Keratinocyte (primary cell): ENCODE data around the gene SHROOM3. TPM values are rescaled to one million over a fixed set of nuclear protein-coding genes. Genes with fewer than 3 reads are reported as not detected.

ENCODE experiments used
- DNase-seq: peaks from one replicate; pipeline ENCODE4 v3.0.0-alpha.2; 2011; ENCODE audit warnings: low read depth, missing footprints, low spot score
- FAIRE-seq: peaks from 2 replicates; lab custom pipeline; 2011; peaks lifted over from hg19 to GRCh38; lab: Jason Lieb, UNC
- H2AFZ ChIP-seq: 2 replicates; pipeline ENCODE4 v1.6.0; 2012; ENCODE audit warnings: low read length, control low read depth, inconsistent platforms; ENCODE audit not compliant: control insufficient read depth
- H3K27ac ChIP-seq: 2 replicates; pipeline ENCODE4 v1.5.1; 2011; ENCODE audit warnings: low read length; ENCODE audit not compliant: control insufficient read depth, insufficient read depth
- H3K27me3 ChIP-seq: 3 replicates; pipeline ENCODE4 v1.6.0; 2011; ENCODE audit warnings: low read length; ENCODE audit not compliant: control insufficient read depth, insufficient read depth; ENCODE audit errors: extremely low read depth
- H3K36me3 ChIP-seq, 2 experiments: 2 replicates in 1 of 2; 3 replicates in 1 of 2; pipeline ENCODE4 v1.5.1; 2011; ENCODE audit warnings: low read length in 2 of 2, mild to moderate bottlenecking in 1 of 2; ENCODE audit not compliant: control insufficient read depth in 2 of 2, insufficient read depth in 2 of 2; ENCODE audit errors: extremely low read depth in 1 of 2
- H3K4me1 ChIP-seq: 3 replicates; pipeline ENCODE4 v1.5.1; 2011; ENCODE audit warnings: low read length; ENCODE audit not compliant: control insufficient read depth, insufficient read depth; ENCODE audit errors: extremely low read depth
- H3K4me2 ChIP-seq: 3 replicates; pipeline ENCODE4 v1.6.0; 2011; ENCODE audit warnings: low read depth, low read length; ENCODE audit not compliant: control insufficient read depth, insufficient read depth; ENCODE audit errors: extremely low read depth
- H3K4me3 ChIP-seq, 3 experiments: fragments of 200-600 bp in 1 of 3; sonication (generic) in 1 of 3; 2 replicates in 2 of 3; 3 replicates in 1 of 3; pipeline ENCODE4 v1.5.1; 2011 to 2016; ENCODE audit warnings: low read length in 3 of 3, mild to moderate bottlenecking in 3 of 3, control low read depth in 2 of 3, inconsistent platforms in 1 of 3, low read depth in 1 of 3, mixed read lengths in 1 of 3, mixed run types in 1 of 3, moderate library complexity in 1 of 3; ENCODE audit not compliant: control insufficient read depth in 2 of 3, insufficient read depth in 2 of 3; ENCODE audit errors: extremely low read depth in 1 of 3
- H3K79me2 ChIP-seq: 2 replicates; pipeline ENCODE4 v1.6.0; 2012; ENCODE audit warnings: low read length; ENCODE audit not compliant: control insufficient read depth, insufficient read depth
- H3K9ac ChIP-seq: 3 replicates; pipeline ENCODE4 v1.6.0; 2011; ENCODE audit warnings: low read length; ENCODE audit not compliant: control insufficient read depth, insufficient read depth; ENCODE audit errors: extremely low read depth
- H3K9me1 ChIP-seq: 3 replicates; pipeline ENCODE4 v1.6.0; 2011; ENCODE audit warnings: low read length; ENCODE audit not compliant: control insufficient read depth, insufficient read depth; ENCODE audit errors: extremely low read depth
- H3K9me3 ChIP-seq: 2 replicates; pipeline ENCODE4 v1.5.1; 2012; ENCODE audit warnings: low read depth, low read length; ENCODE audit not compliant: control insufficient read depth
- H4K20me1 ChIP-seq: 3 replicates; pipeline ENCODE4 v1.6.0; 2011; ENCODE audit warnings: low read length; ENCODE audit not compliant: control insufficient read depth, insufficient read depth; ENCODE audit errors: extremely low read depth
- CTCF ChIP-seq, 3 experiments: IDR thresholded peaks in 1 of 3; conservative IDR thresholded peaks in 1 of 3; optimal IDR thresholded peaks in 1 of 3; 2 replicates in 2 of 3; 3 replicates in 1 of 3; pipeline versions ENCODE3 to v1.5.1; 2011; ENCODE audit warnings: low read length in 3 of 3, mild to moderate bottlenecking in 3 of 3, moderate library complexity in 2 of 3, control low read depth in 1 of 3, inconsistent platforms in 1 of 3; ENCODE audit not compliant: insufficient read depth in 2 of 3; ENCODE audit errors: extremely low read depth in 1 of 3
- EZH2 ChIP-seq: IDR thresholded peaks from one replicate; pipeline ENCODE4 v1.6.1; 2012; ENCODE audit warnings: inconsistent platforms, mild to moderate bottlenecking, low read length, moderate library complexity
- dilution Hi-C: fragments of 300-500 bp; cut with MboI; formaldehyde crosslinking; loops from one replicate; pipeline ENCODE4 v1.7.0; 2020; ENCODE audit warnings: low sequenced_read_pairs; ENCODE audit not compliant: extremely low pct_ligation_motif_present
- polyA plus RNA-seq, 5 experiments: library from polyadenylated mRNA; depleted of rRNA in 3 of 5; stranded (reverse) in 3 of 5; stranded (forward) in 1 of 5; unstranded in 1 of 5; fragments of >200 nt; gene quantifications; 1 replicate in 1 of 5; 2 replicates in 3 of 5; 3 replicates in 1 of 5; pipeline versions ENCODE4 v1.2.1 to v1.2.3, GENCODE V29; 2011 to 2012; ENCODE audit warnings: missing spikeins in 2 of 5, low read depth in 1 of 5, low replicate concordance in 1 of 5

SHROOM3 gene
- polyA plus RNA-seq, 1 donor (not counting 4 experiments of a cell fraction or from before 2014, with no cell fraction given) = 4.9 TPM

- peak overlapping the region; percentile 1 for H3K4me2 ChIP-seq
- H3K9me1 ChIP-seq = no peaks in the 10 kb centered on the region
- no peaks in the 10 kb centered on the region for H4K20me1 ChIP-seq
- H3K9ac ChIP-seq = no peak overlapping the region
- H3K27me3 ChIP-seq = no peaks in the 10 kb centered on the region
- H3K4me1 ChIP-seq = peaks cover 22% of the 10 kb centered on the region
- TF ChIP-seq EZH2 (no peak), CTCF (optimal IDR thresholded peaks at IDR 0.05 in 1 of 3, IDR thresholded peaks at IDR 0.05 in 1 of 3, conservative IDR thresholded peaks at IDR 0.05 in 1 of 3; ENCODE audit: extremely low read depth in 1 of 3, insufficient read depth in 2 of 3, low read length in 3 of 3) (no peak)
- H3K4me3 ChIP-seq = no peak overlapping the region
- no peak overlapping the region for H2AFZ ChIP-seq
- H3K36me3 ChIP-seq = no peaks in the 10 kb centered on the region
- dilution Hi-C loops = no loop called here
- FAIRE-seq (peak; percentile 78), DNase-seq (no peak)
- H3K79me2 ChIP-seq = no peaks in the 10 kb centered on the region
- H3K27ac ChIP-seq = no peak overlapping the region
- H3K9me3 ChIP-seq = no peaks in the 10 kb centered on the region
These were observed 223.4 kb downstream of the SHROOM3 start for GRCh38 chr4:76658231-76659102.

DNA sequence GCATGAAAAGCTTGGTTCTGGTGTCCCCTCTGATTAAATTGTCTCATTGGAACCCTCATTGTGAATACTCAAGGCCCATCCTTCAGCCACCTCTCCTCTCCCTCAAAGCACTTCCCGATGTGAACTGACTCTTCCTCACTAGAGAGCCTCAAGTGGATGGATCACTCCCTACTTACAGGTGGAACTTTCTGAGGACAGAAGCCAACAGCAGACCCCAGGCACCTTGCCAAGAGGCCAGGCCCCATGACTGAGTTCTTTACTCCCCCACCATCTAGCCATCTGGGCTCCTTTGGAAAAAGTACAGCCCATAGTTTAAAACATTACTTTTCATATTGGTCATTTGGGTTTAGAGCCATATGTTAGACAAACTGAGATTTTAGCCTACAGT is 224.1 kb downstream of the SHROOM3 start:
- Histone ChIP-seq H3K9me1 (no peaks in the 10 kb centered on the region), H3K9ac (no peak overlapping the region), H3K27me3 (no peaks in the 10 kb centered on the region), H3K36me3 (no peaks in the 10 kb centered on the region), H3K4me1 (peaks cover 29% of the 10 kb centered on the region), H3K9me3 (no peaks in the 10 kb centered on the region), H2AFZ (no peak overlapping the region), H3K4me2 (no peak overlapping the region), H4K20me1 (no peaks in the 10 kb centered on the region), H3K27ac (no peak overlapping the region), H3K4me3 (no peak overlapping the region), H3K79me2 (no peaks in the 10 kb centered on the region)
- dilution Hi-C loops = no loop called here
- DNase-seq (no peak), FAIRE-seq (peak; percentile 5)
- TF ChIP-seq EZH2 = no peak
- no peak for TF ChIP-seq CTCF (optimal IDR thresholded peaks at IDR 0.05 in 1 of 3, IDR thresholded peaks at IDR 0.05 in 1 of 3, conservative IDR thresholded peaks at IDR 0.05 in 1 of 3; ENCODE audit: extremely low read depth in 1 of 3, insufficient read depth in 2 of 3, low read length in 3 of 3)
